SHP77 treated with DMSO at 0.1 percent for 48 hours (cell line): ENCODE data around the gene SVIL.
"Not testable (repeated sequence)": the region's sequence is repeated elsewhere in the genome, so short reads cannot be mapped to it uniquely, and the experiment has no call there.

Experiments used
- DNase-seq: peaks from one replicate; lab custom pipeline; 2025; lab: John Stamatoyannopoulos, UW

The SVIL gene

GRCh38 chr10:29575098-29575455 is 59.7 kb downstream of the SVIL start:
- DNase-seq, result no peak

GRCh38 chr10:29574212-29575097 is 60.3 kb downstream of the SVIL start:
- DNase-seq, result not testable (repeated sequence)

- DNase-seq, result not testable (repeated sequence)
Measured at GRCh38 chr10:29570248-29570647, 64.5 kb downstream of the SVIL start.

GRCh38 chr10:29569795-29570194 is 65.0 kb downstream of the SVIL start:
- no peak for DNase-seq

GRCh38 chr10:29567003-29567402 is 67.8 kb downstream of the SVIL start:
- DNase-seq, result no peak

GRCh38 chr10:29566209-29566608 is 68.6 kb downstream of the SVIL start:
- not testable (repeated sequence) for DNase-seq

GRCh38 chr10:29563420-29564035 is 71.2 kb downstream of the SVIL start:
- DNase-seq, result no peak

GRCh38 chr10:29563006-29563405 is 71.8 kb downstream of the SVIL start:
- DNase-seq, result not testable (repeated sequence)

- no peak for DNase-seq
Measured at GRCh38 chr10:29559996-29560395, 74.8 kb downstream of the SVIL start.

GRCh38 chr10:29557665-29558064 is 77.1 kb downstream of the SVIL start:
- DNase-seq, result no peak

- no peak for DNase-seq
Measured at GRCh38 chr10:29555746-29556481, 78.9 kb downstream of the SVIL start.

- DNase-seq, result no peak
Measured at GRCh38 chr10:29555091-29555745, 79.6 kb downstream of the SVIL start.

GRCh38 chr10:29554660-29555059 is 80.1 kb downstream of the SVIL start:
- no peak for DNase-seq

- no peak for DNase-seq
Measured at GRCh38 chr10:29553544-29554250, 81.1 kb downstream of the SVIL start.

- not testable (repeated sequence) for DNase-seq
Measured at GRCh38 chr10:29553116-29553515, 81.7 kb downstream of the SVIL start.

GRCh38 chr10:29549493-29549892 is 85.3 kb downstream of the SVIL start:
- DNase-seq, result not testable (repeated sequence)

- DNase-seq, result no peak
Measured at GRCh38 chr10:29546773-29547313, 87.9 kb downstream of the SVIL start.

- no peak for DNase-seq
Measured at GRCh38 chr10:29545122-29545521, 89.6 kb downstream of the SVIL start.

GRCh38 chr10:29543715-29544114 is 91.1 kb downstream of the SVIL start:
- DNase-seq, result no peak

- DNase-seq, result no peak
Measured at GRCh38 chr10:29542723-29543122, 92.0 kb downstream of the SVIL start.
